Liver (tissue), 9 donors: ENCODE results near the gene UNC79. TPM values are rescaled to one million over a fixed set of nuclear protein-coding genes. Genes with fewer than 3 reads are reported as not detected.

ENCODE experiments used
- DNase-seq: peaks from one replicate; pipeline ENCODE4 v3.0.0-alpha.2; 2017; ENCODE audit warnings: low spot score
- H3K27ac ChIP-seq, 2 donors: one replicate each; pipeline ENCODE4 v1.7.0; 2013; ENCODE audit warnings: inconsistent platforms in 2 of 2, low read length in 2 of 2, control low read depth in 1 of 2, low read depth in 1 of 2, mild to moderate bottlenecking in 1 of 2
- H3K27me3 ChIP-seq, 4 donors: one replicate each; pipeline versions ENCODE4 v1.6.1 to v1.7.0; 2013; ENCODE audit warnings: low read length in 3 of 4, inconsistent platforms in 1 of 4, mild to moderate bottlenecking in 1 of 4, moderate library complexity in 1 of 4; ENCODE audit not compliant: control insufficient read depth in 4 of 4, insufficient read depth in 4 of 4
- H3K36me3 ChIP-seq, 4 donors: one replicate each; pipeline versions ENCODE4 v1.6.1 to v1.7.0; 2013; ENCODE audit warnings: low read length in 3 of 4, mild to moderate bottlenecking in 3 of 4, low read depth in 1 of 4, moderate library complexity in 1 of 4; ENCODE audit not compliant: control insufficient read depth in 4 of 4, insufficient read depth in 3 of 4
- H3K4me1 ChIP-seq, 4 donors: one replicate each; pipeline versions ENCODE4 v1.6.1 to v1.7.0; 2013; ENCODE audit warnings: low read length in 3 of 4, mild to moderate bottlenecking in 3 of 4, moderate library complexity in 1 of 4; ENCODE audit not compliant: control insufficient read depth in 4 of 4, insufficient read depth in 4 of 4
- H3K4me3 ChIP-seq, 3 donors: one replicate each; pipeline versions ENCODE4 v1.6.1 to v1.7.0; 2013; ENCODE audit warnings: low read length in 3 of 3, control low read depth in 1 of 3, low read depth in 1 of 3, mild to moderate bottlenecking in 1 of 3
- H3K9ac ChIP-seq, 2 donors: one replicate each; pipeline ENCODE4 v1.7.0; 2013; ENCODE audit warnings: low read length in 2 of 2, mild to moderate bottlenecking in 2 of 2, moderate library complexity in 2 of 2, control low read depth in 1 of 2, low read depth in 1 of 2
- H3K9me3 ChIP-seq, 4 donors: one replicate each; pipeline versions ENCODE4 v1.6.1 to v1.7.0; 2013; ENCODE audit warnings: low read length in 3 of 4; ENCODE audit not compliant: control insufficient read depth in 4 of 4
- EGR1 ChIP-seq, 2 donors: IDR thresholded peaks; 2 replicates each; pipeline ENCODE4 v1.6.1; 2016 to 2018; ENCODE audit warnings: antibody characterized with exemption in 2 of 2, low read depth in 2 of 2
- FOXA1 ChIP-seq: IDR thresholded peaks from 2 replicates; pipeline ENCODE4 v1.6.1; 2016; ENCODE audit warnings: antibody characterized with exemption
- FOXA2 ChIP-seq: IDR thresholded peaks from 2 replicates; pipeline ENCODE4 v1.6.1; 2016; ENCODE audit warnings: antibody characterized with exemption
- GABPA ChIP-seq, 2 donors: IDR thresholded peaks in 1 of 2; conservative IDR thresholded peaks in 1 of 2; 2 replicates each; pipeline ENCODE4 v1.6.1; 2016; ENCODE audit warnings: antibody characterized with exemption in 2 of 2, mild to moderate bottlenecking in 1 of 2, moderate library complexity in 1 of 2
- HNF4A ChIP-seq, 2 donors: conservative IDR thresholded peaks; 2 replicates each; pipeline ENCODE4 v1.6.1; 2016; ENCODE audit warnings: antibody characterized with exemption in 2 of 2, mild to moderate bottlenecking in 2 of 2
- HNF4G ChIP-seq: IDR thresholded peaks from 2 replicates; pipeline ENCODE4 v1.6.1; 2016; ENCODE audit warnings: antibody characterized with exemption
- JUND ChIP-seq, 2 donors: IDR thresholded peaks; 2 replicates each; pipeline ENCODE4 v1.6.1; 2016; ENCODE audit warnings: antibody characterized with exemption in 2 of 2
- NR2F2 ChIP-seq: IDR thresholded peaks from 2 replicates; pipeline ENCODE4 v1.6.1; 2016; ENCODE audit warnings: antibody characterized with exemption
- RAD21 ChIP-seq, 2 donors: IDR thresholded peaks; 2 replicates each; pipeline ENCODE4 v1.6.1; 2016; ENCODE audit warnings: antibody characterized with exemption in 2 of 2, mild to moderate bottlenecking in 2 of 2
- RXRA ChIP-seq, 2 donors: IDR thresholded peaks; 2 replicates each; pipeline ENCODE4 v1.6.1; 2017 to 2018; ENCODE audit warnings: antibody characterized with exemption in 2 of 2, mild to moderate bottlenecking in 1 of 2
- SP1 ChIP-seq: IDR thresholded peaks from 2 replicates; pipeline ENCODE4 v1.6.1; 2018; ENCODE audit warnings: antibody characterized with exemption, mild to moderate bottlenecking
- TAF1 ChIP-seq: conservative IDR thresholded peaks from 2 replicates; pipeline ENCODE4 v1.6.1; 2016; ENCODE audit warnings: antibody characterized with exemption, mild to moderate bottlenecking
- YY1 ChIP-seq: IDR thresholded peaks from 2 replicates; pipeline ENCODE4 v1.6.1; 2016; ENCODE audit warnings: antibody characterized with exemption, mild to moderate bottlenecking
- WGBS: extraction: QIAGEN DNeasy Blood & Tissue Kit; methylation state at CpG from one replicate; pipeline ENCODE4 v1.1.7; 2013; 5-methylcytosine and 5-hydroxymethylcytosine counted together
- polyA plus RNA-seq, 2 donors: library from polyadenylated mRNA; stranded (reverse) in 1 of 2; unstranded in 1 of 2; fragments of 200-250 nt in 1 of 2; fragments of >200 nt in 1 of 2; fragmentation: Nextera tagmentation in 1 of 2; extraction: Ambion mirVana in 1 of 2; gene quantifications; one replicate each; pipeline versions ENCODE4 v1.2.1 to v1.2.3, GENCODE V29; 2013 to 2015
- total RNA-seq, 2 donors: library from RNA; depleted of rRNA; stranded (reverse); fragments of >200 nt; gene quantifications; one replicate each; pipeline ENCODE4 v1.2.3, GENCODE V29; 2014
- TF ChIP-seq, protein P1 (sequence below): fragments of 150-350 bp; IDR thresholded peaks from 2 replicates; pipeline ENCODE4 v1.5.1; 2017; ENCODE audit warnings: improper control_type of control experiment, low read depth, low read length; ENCODE audit not compliant: missing input control
- TF ChIP-seq, protein P2 (sequence below): IDR thresholded peaks from 2 replicates; pipeline ENCODE4 v1.6.1; 2016; ENCODE audit warnings: antibody characterized with exemption
- TF ChIP-seq, protein P3 (sequence below): IDR thresholded peaks from 2 replicates; pipeline ENCODE4 v1.6.1; 2016; ENCODE audit warnings: antibody characterized with exemption
- TF ChIP-seq, protein P4 (sequence below): IDR thresholded peaks from 2 replicates; pipeline ENCODE4 v1.6.1; 2016; ENCODE audit warnings: antibody characterized with exemption
- TF ChIP-seq, protein P5 (sequence below): IDR thresholded peaks from 2 replicates; pipeline ENCODE4 v1.6.1; 2016; ENCODE audit warnings: antibody characterized with exemption, mild to moderate bottlenecking
- donor health status: healthy.
- donor health status: healthy.
- donor health status: healthy.
- donor health status: healthy.
- donor health status: healthy.

The UNC79 gene
- total and polyA plus RNA-seq, 4 donors, result 0.01 to 0.08 (median 0.05) TPM; not detected in 1

DNA sequence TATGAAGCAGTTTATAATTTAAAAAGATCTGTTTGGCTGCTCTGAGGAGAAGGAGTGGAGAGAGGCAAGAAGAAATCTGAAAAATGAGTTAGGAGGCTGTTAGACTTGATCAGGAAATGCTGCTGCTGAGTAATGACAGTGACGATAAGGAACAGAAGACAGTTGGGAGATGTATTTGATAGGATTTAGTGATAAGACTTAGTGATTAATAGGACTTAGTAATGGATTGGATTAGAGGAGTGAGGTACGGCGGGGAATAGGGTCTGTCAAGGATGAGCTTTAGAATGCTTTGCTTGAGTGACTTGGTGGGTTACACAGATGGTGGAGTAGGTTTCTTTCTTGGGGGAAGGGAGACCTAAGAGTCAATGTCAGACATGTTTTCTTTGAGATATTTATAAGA, 31.7 kb downstream of the UNC79 start:
- no peak overlapping the region for H3K27ac ChIP-seq
- H3K4me3 ChIP-seq, result no peak overlapping the region
- 82% methylated on average over 3 of the region's 3 CpGs for WGBS
- H3K9me3 ChIP-seq, result no peaks in the 10 kb centered on the region
- H3K4me1 ChIP-seq, result no peaks in the 10 kb centered on the region
- TF ChIP-seq, protein P1, sequence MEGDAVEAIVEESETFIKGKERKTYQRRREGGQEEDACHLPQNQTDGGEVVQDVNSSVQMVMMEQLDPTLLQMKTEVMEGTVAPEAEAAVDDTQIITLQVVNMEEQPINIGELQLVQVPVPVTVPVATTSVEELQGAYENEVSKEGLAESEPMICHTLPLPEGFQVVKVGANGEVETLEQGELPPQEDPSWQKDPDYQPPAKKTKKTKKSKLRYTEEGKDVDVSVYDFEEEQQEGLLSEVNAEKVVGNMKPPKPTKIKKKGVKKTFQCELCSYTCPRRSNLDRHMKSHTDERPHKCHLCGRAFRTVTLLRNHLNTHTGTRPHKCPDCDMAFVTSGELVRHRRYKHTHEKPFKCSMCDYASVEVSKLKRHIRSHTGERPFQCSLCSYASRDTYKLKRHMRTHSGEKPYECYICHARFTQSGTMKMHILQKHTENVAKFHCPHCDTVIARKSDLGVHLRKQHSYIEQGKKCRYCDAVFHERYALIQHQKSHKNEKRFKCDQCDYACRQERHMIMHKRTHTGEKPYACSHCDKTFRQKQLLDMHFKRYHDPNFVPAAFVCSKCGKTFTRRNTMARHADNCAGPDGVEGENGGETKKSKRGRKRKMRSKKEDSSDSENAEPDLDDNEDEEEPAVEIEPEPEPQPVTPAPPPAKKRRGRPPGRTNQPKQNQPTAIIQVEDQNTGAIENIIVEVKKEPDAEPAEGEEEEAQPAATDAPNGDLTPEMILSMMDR, result no peak
- TF ChIP-seq FOXA1 (no peak), HNF4G (no peak)
- no peaks in the 10 kb centered on the region for H3K36me3 ChIP-seq
- no peak overlapping the region for H3K9ac ChIP-seq
- no peak for DNase-seq
- no peaks in the 10 kb centered on the region for H3K27me3 ChIP-seq

DNA sequence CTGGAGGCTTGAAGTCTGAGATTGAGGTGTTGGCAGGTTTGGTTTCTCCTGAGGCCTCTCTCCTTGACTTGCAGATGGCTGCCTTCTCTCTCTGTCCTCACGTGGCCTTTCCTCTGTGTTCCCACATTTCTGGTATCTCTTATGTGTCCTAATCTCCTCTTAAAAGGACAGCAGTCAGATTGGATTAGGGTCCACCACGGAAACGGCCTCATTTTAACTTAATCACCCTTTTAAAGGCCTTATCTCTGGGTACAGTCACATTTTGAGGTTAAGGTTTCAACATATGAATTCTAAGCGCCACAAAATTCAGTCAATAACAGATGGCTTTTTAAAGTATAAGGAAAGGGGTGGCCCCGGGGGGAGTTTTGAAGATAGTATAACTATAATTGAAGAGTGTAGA, 33.5 kb downstream of the UNC79 start:
- Histone ChIP-seq H3K27me3 (no peaks in the 10 kb centered on the region), H3K27ac (no peak overlapping the region), H3K4me3 (no peak overlapping the region), H3K9ac (no peak overlapping the region), H3K36me3 (no peaks in the 10 kb centered on the region), H3K9me3 (no peaks in the 10 kb centered on the region), H3K4me1 (no peaks in the 10 kb centered on the region)
- DNase-seq, result no peak
- TF ChIP-seq RXRA (IDR thresholded peaks at IDR 0.05) (no peak), GABPA (IDR thresholded peaks at IDR 0.05 in 1 of 2, conservative IDR thresholded peaks at IDR 0.05 in 1 of 2) (no peak), TAF1 (no peak)
- 56% methylated on average over 5 of the region's 5 CpGs for WGBS

DNA sequence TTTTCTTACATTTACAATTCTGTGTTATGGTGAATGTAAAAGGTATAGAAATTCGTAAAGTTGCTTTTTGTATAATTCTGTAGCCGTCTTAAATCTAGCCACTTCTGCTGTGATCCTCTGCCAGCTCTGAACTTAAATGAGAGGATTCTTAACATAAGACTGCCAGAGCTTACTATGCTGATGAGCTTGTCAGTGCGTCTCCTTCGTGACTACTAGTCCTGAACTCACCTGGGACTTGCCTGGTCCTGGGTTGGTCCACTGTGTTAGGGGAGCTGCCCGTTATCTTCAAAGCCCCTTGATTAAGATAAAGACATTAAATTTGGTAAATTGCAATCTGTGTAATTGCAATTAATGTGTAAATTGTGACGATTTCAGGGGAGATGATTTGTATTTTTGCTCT, 44.7 kb downstream of the UNC79 start:
- TF ChIP-seq, protein P1, result no peak
- TF ChIP-seq SP1 (no peak), RXRA (IDR thresholded peaks at IDR 0.05) (no peak), RAD21 (IDR thresholded peaks at IDR 0.05) (no peak), FOXA1 (no peak), NR2F2 (no peak), EGR1 (IDR thresholded peaks at IDR 0.05; ENCODE audit: low read depth in 2 of 2) (no peak), JUND (IDR thresholded peaks at IDR 0.05) (no peak), HNF4A (conservative IDR thresholded peaks at IDR 0.05) (no peak), GABPA (IDR thresholded peaks at IDR 0.05 in 1 of 2, conservative IDR thresholded peaks at IDR 0.05 in 1 of 2) (no peak), TAF1 (no peak), YY1 (no peak), HNF4G (no peak), FOXA2 (no peak)
- TF ChIP-seq, protein P2, sequence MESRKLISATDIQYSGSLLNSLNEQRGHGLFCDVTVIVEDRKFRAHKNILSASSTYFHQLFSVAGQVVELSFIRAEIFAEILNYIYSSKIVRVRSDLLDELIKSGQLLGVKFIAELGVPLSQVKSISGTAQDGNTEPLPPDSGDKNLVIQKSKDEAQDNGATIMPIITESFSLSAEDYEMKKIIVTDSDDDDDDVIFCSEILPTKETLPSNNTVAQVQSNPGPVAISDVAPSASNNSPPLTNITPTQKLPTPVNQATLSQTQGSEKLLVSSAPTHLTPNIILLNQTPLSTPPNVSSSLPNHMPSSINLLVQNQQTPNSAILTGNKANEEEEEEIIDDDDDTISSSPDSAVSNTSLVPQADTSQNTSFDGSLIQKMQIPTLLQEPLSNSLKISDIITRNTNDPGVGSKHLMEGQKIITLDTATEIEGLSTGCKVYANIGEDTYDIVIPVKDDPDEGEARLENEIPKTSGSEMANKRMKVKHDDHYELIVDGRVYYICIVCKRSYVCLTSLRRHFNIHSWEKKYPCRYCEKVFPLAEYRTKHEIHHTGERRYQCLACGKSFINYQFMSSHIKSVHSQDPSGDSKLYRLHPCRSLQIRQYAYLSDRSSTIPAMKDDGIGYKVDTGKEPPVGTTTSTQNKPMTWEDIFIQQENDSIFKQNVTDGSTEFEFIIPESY, result no peak
- TF ChIP-seq, protein P3, sequence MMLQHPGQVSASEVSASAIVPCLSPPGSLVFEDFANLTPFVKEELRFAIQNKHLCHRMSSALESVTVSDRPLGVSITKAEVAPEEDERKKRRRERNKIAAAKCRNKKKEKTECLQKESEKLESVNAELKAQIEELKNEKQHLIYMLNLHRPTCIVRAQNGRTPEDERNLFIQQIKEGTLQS, result no peak
- TF ChIP-seq, protein P4, sequence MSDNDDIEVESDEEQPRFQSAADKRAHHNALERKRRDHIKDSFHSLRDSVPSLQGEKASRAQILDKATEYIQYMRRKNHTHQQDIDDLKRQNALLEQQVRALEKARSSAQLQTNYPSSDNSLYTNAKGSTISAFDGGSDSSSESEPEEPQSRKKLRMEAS, result no peak
- TF ChIP-seq, protein P5, sequence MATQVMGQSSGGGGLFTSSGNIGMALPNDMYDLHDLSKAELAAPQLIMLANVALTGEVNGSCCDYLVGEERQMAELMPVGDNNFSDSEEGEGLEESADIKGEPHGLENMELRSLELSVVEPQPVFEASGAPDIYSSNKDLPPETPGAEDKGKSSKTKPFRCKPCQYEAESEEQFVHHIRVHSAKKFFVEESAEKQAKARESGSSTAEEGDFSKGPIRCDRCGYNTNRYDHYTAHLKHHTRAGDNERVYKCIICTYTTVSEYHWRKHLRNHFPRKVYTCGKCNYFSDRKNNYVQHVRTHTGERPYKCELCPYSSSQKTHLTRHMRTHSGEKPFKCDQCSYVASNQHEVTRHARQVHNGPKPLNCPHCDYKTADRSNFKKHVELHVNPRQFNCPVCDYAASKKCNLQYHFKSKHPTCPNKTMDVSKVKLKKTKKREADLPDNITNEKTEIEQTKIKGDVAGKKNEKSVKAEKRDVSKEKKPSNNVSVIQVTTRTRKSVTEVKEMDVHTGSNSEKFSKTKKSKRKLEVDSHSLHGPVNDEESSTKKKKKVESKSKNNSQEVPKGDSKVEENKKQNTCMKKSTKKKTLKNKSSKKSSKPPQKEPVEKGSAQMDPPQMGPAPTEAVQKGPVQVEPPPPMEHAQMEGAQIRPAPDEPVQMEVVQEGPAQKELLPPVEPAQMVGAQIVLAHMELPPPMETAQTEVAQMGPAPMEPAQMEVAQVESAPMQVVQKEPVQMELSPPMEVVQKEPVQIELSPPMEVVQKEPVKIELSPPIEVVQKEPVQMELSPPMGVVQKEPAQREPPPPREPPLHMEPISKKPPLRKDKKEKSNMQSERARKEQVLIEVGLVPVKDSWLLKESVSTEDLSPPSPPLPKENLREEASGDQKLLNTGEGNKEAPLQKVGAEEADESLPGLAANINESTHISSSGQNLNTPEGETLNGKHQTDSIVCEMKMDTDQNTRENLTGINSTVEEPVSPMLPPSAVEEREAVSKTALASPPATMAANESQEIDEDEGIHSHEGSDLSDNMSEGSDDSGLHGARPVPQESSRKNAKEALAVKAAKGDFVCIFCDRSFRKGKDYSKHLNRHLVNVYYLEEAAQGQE, result no peak
- no peak overlapping the region for H3K9ac ChIP-seq
- 76% methylated on average over 6 of the region's 6 CpGs for WGBS

More for the DNA sequence above, 44.7 kb downstream of the UNC79 start:
- H3K36me3 ChIP-seq, result no peaks in the 10 kb centered on the region
- H3K4me1 ChIP-seq, result no peaks in the 10 kb centered on the region
- H3K9me3 ChIP-seq, result no peaks in the 10 kb centered on the region
- DNase-seq, result no peak
- H3K4me3 ChIP-seq, result no peak overlapping the region
- no peak overlapping the region for H3K27ac ChIP-seq
- no peaks in the 10 kb centered on the region for H3K27me3 ChIP-seq
